ENCODE results near the gene RYR2.
"Not testable (repeated sequence)": the region's sequence is repeated elsewhere in the genome, so short reads cannot be mapped to it uniquely, and the experiment has no call there.

RYR2 gene

DNA sequence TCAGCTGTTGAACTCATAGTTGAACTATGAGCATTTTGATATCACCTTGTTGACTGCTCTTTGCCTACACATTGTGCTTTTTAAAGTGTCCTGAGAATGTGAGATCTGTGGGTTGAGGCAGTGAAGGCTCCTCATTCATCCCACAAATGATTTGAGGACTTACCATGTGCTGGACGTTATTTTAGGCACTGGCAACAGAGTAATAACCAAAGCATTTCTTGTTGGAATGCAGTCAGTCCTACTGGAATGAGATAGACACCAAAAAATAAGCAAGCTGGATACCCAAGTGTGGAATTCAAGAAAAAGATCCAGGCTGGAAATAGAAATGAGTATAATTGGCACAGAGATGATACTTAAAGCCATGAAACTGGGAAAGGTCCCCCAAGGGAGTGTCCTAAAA, 775.3 kb downstream of the RYR2 start:
- DNase-seq: no peak

DNA sequence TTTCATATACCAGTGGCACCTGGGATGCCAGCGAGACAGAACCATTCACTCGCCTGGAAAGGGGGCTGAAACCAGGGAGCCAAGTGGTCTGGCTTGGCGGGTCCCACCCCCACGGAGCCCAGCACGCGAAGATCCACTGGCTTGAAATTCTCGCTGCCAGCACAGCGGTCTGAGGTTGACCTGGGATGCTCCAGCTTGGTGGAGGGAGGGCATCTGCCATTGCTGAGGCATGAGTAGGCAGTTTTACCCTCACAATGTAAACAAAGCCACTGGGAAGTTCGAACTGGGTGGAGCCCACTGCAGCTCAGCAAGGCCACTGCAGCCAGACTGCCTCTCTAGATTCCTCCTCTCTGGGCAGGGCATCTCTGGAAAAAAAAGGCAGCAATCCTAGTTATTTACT, 778.6 kb downstream of the RYR2 start:
- not testable (repeated sequence) for DNase-seq

GRCh38 chr1:237832858-237833257, 790.9 kb downstream of the RYR2 start:
- DNase-seq: no peak

- no peak for DNase-seq
These were observed 792.1 kb downstream of the RYR2 start for GRCh38 chr1:237834048-237834447.

- DNase-seq: no peak
These were observed 792.5 kb downstream of the RYR2 start for GRCh38 chr1:237834461-237834860.

DNA sequence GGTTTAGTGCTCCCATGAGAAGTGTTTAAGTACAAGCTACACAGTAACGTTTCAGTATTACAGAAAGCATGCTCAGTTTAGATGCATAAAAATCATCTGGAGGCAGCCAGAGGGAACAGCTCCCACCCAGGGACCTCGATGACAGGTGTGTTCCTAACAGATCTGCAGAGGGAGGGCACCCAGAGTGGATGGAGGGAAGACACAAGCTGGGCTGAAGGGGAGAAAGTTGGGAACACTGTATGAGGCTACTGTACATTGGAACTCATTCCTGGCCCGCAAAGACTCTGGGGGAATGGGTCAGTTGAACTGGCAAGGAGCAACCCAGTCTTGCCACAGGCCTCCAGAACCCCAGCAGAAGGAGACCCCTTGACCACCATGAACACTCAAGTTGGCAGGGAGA, 796.3 kb downstream of the RYR2 start:
- DNase-seq: no peak

GRCh38 chr1:237838904-237839534, 797.0 kb downstream of the RYR2 start:
- no peak for DNase-seq

GRCh38 chr1:237841485-237841884, 799.5 kb downstream of the RYR2 start:
- no peak for DNase-seq

- DNase-seq: not testable (repeated sequence)
These were observed 801.5 kb downstream of the RYR2 start for GRCh38 chr1:237843516-237843915.

DNA sequence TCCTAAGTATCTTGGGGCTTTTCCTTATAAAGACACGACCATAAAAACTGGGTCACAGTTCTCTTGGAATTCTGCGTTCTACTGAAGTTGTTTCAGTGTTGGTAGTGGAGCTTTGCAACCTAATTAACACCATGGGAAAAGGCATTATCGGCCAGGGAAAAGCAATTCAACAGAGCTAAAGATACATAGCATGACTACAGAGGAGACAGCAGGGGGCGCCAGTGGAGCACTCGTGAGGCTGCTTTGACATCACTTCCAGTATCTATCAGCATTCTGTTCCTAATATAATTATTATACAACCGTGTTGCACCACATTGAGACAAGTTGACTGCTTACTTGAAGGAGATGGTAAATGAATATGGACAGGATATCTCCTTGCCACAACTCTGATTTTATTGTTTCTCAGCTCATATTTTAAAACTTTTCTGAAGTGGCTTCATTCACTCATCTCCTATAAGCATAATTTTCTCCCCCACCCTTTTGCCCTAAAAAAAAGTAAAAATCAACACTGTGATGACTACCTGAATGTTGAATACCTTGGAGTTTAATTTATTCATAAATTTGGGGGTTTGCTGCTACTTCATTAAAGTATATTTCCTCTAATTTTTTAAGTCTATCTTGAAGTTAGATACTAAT, 809.3 kb downstream of the RYR2 start:
- peak; percentile 24 to 34 for DNase-seq

DNA sequence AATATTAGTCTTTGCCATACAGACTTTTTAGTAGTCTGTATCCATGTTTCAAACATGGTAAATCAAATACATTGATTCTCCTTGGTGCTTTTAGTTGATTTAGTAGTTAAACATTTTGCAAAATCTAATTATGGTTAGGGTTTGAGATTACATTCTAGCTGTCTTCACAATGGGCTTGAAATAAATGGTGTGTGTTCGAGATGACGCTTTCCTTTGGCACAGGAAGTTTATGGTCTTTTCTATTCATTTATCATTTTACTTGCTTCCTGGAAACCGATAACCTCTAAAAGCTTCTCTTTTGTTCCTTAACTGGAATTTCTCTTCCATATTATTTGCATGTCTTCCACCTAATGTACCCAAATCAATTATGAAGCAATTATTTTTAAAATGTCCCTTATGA, 810.4 kb downstream of the RYR2 start:
- no peak for DNase-seq

GRCh38 chr1:237857455-237857854, 815.5 kb downstream of the RYR2 start:
- DNase-seq: no peak

DNA sequence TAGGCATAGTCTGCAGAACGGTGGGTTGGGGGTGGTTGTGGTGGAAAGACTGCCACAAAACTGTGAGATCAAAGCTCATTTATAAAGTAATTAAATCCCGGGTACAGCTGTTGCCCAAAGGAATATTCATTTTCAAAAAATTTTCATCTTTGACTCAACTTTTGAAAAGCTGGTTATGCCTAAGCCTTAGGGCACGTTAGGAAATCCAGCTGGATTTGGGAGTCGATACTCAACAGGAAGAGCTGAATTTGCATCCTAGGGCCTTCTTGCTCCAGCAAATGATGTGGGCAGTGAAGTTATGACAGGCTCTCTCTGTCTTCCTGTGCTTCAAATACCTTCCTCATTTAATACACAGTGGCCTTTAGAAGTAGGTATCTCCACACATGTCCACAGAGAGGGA, 817.0 kb downstream of the RYR2 start:
- DNase-seq: no peak

GRCh38 chr1:237861944-237862343, 820.0 kb downstream of the RYR2 start:
- no peak for DNase-seq

GRCh38 chr1:237863234-237863633, 821.2 kb downstream of the RYR2 start:
- no peak for DNase-seq

GRCh38 chr1:237864338-237865244, 822.6 kb downstream of the RYR2 start:
- DNase-seq: peak; percentile 8 to 24

DNA sequence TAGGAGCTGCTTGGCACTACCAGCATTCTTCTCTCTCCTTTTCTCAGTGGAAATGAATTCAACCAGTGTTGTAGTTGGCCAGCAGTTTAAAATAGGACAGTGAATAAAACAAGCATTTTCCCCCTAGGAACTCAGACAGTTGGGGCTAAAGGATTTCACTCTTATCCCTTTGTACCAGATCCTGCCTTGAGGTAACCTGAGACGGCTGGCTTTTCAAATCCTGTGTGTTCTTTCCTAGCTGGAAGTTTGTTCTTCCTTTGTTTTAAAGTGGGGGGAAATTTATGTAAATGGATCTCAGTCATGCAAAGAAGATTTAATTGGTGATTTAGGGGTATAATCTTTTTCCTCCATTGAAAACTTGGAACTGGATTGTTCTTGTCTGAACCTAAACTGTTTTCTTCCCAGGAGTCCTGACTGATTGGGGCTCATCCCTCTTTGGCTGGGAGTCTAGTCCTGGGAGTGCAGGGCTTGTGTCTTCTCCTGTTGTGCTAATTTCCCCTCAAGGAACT, 825.5 kb downstream of the RYR2 start:
- no peak for DNase-seq

- no peak for DNase-seq
These were observed 827.0 kb downstream of the RYR2 start for GRCh38 chr1:237868817-237869600.

DNA sequence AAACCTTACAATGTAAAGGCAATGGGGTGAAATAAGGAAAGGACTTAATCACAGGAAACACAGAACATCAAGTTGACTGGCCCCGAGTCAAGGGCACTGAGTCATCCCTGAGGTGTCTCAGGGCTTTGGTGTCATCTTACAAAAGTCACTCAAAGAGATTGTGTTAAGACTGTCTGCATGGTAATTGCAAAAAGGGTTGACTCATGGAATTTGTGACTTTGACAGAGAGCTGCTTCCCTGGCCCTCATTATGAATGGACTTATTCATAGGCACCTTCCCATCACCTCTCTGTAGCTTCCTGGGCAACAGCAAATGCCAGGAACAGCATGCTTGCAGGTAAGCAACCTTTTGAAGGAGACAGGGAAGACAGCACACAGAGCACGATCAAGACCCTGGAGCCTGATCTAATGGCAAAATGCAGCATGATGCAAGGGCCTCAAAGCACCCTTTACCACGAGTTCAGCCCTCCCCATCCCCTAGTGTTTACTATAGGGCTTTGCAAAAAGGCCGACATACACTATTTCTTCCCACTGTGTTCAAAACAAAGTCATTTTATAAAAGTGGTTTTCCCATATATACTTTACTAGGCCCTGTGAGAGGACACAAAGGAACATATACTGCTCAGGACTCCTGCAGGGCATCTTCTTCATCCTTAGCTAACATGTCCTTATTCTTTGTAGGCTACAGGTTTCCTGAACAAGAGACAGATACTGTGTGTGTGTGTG, 831.7 kb downstream of the RYR2 start:
- DNase-seq: no peak

GRCh38 chr1:237875291-237875690, 833.3 kb downstream of the RYR2 start:
- no peak for DNase-seq

GRCh38 chr1:237877631-237878030, 835.6 kb downstream of the RYR2 start:
- DNase-seq: no peak

GRCh38 chr1:237878406-237878805, 836.4 kb downstream of the RYR2 start:
- no peak for DNase-seq
